ENCODE results near the gene PRMT2. TPM values are rescaled to one million over a fixed set of nuclear protein-coding genes. Genes with fewer than 3 reads are reported as not detected.

Gene PRMT2
- total and polyA plus RNA-seq, 2 donors (not counting 1 experiment from before 2014, with no cell fraction given), result 80.1 to 102 TPM

GRCh38 chr21:46600305-46600704 is 35.2 kb upstream of the PRMT2 start:
- WGBS (ENCODE audit: insufficient coverage), result 100% methylated on average over 3 of the region's 5 CpGs
- intact Hi-C loops (cut with micrococcal nuclease), result no loop called here
- POLR2A ChIA-PET, result no interaction called here

GRCh38 chr21:46600978-46601377 is 34.5 kb upstream of the PRMT2 start:
- TF ChIP-seq CTCF (IDR thresholded peaks at IDR 0.05) (no peak), EZH2 (IDR thresholded peaks at IDR 0.05; ENCODE audit: borderline replicate concordance, insufficient read depth, low read depth, low read length, poor library complexity, severe bottlenecking) (no peak)
- peaks cover 8% of the 10 kb centered on the region for H3K27me3 Mint-ChIP-seq
- Histone ChIP-seq H3K27me3 (replicated peaks in 1 of 4; ENCODE audit: control extremely low read depth in 1 of 4, control insufficient read depth in 3 of 4, insufficient read depth in 4 of 4, low read length in 3 of 4) (no peaks in the 10 kb centered on the region), H3K79me2 (ENCODE audit: control insufficient read depth, insufficient read depth, low read length) (no peaks in the 10 kb centered on the region), H3K36me3 (replicated peaks in 1 of 2; ENCODE audit: control extremely low read depth in 1 of 2, control insufficient read depth in 1 of 2, extremely low read depth in 1 of 2, insufficient read depth in 2 of 2, low read length in 1 of 2) (no peaks in the 10 kb centered on the region), H4K20me1 (ENCODE audit: control insufficient read depth, insufficient read depth, low read length, poor library complexity, severe bottlenecking) (no peaks in the 10 kb centered on the region), H2AFZ (ENCODE audit: insufficient read depth, low read depth, low read length, poor library complexity, severe bottlenecking) (no peak overlapping the region), H3K27ac (ENCODE audit: low read length in 2 of 2) (no peak overlapping the region), H3K4me2 (replicated peaks; ENCODE audit: low read depth, low read length, poor library complexity, severe bottlenecking) (no peak overlapping the region), H3K9me3 (ENCODE audit: control extremely low read depth in 1 of 3, control insufficient read depth in 2 of 3, insufficient read depth in 1 of 3, low read length in 2 of 3) (peaks cover 0 to 6% (median 0%) of the 10 kb centered on the region in 3 donors), H3K4me3 (ENCODE audit: control extremely low read depth in 1 of 5, extremely low read depth in 1 of 5, insufficient read depth in 1 of 5, low read depth in 2 of 5, low read length in 4 of 5) (no peak overlapping the region), H3K9ac (ENCODE audit: low read length) (no peak overlapping the region), H3K4me1 (ENCODE audit: control insufficient read depth in 2 of 2, insufficient read depth in 2 of 2, low read length in 2 of 2) (peaks cover 2 to 7% of the 10 kb centered on the region in 2 donors)
- ATAC-seq (ENCODE audit: low read depth) (no peak), DNase-seq (no peak)
- H3K9me3 Mint-ChIP-seq (ENCODE audit: insufficient read depth), result no peaks in the 10 kb centered on the region
- peaks cover 4% of the 10 kb centered on the region for H3K4me1 Mint-ChIP-seq
- ChIA-PET POLR2A (no interaction called here), CTCF (no interaction called here)
- intact Hi-C loops (cut with micrococcal nuclease), result no loop called here
- no peak overlapping the region for H3K4me3 Mint-ChIP-seq
- WGBS (ENCODE audit: insufficient coverage), result 77% methylated on average over 9 of the region's 9 CpGs
- H3K27ac Mint-ChIP-seq, result no peak overlapping the region

More at GRCh38 chr21:46600305-46600704, 35.2 kb upstream of the PRMT2 start:
- H3K9me3 Mint-ChIP-seq (ENCODE audit: insufficient read depth), result no peaks in the 10 kb centered on the region
- H3K36me3 ChIP-seq (replicated peaks in 1 of 2; ENCODE audit: control extremely low read depth in 1 of 2, control insufficient read depth in 1 of 2, extremely low read depth in 1 of 2, insufficient read depth in 2 of 2, low read length in 1 of 2), result no peaks in the 10 kb centered on the region
- CTCF ChIA-PET, result no interaction called here
- no peaks in the 10 kb centered on the region for H3K27me3 ChIP-seq (replicated peaks in 1 of 4; ENCODE audit: control extremely low read depth in 1 of 4, control insufficient read depth in 3 of 4, insufficient read depth in 4 of 4, low read length in 3 of 4)
- peaks cover 0 to 11% (median 0%) of the 10 kb centered on the region in 3 donors for H3K9me3 ChIP-seq (ENCODE audit: control extremely low read depth in 1 of 3, control insufficient read depth in 2 of 3, insufficient read depth in 1 of 3, low read length in 2 of 3)
- H3K27ac ChIP-seq (ENCODE audit: low read length in 2 of 2), result no peak overlapping the region
- no peak overlapping the region for H3K27ac Mint-ChIP-seq
- H3K79me2 ChIP-seq (ENCODE audit: control insufficient read depth, insufficient read depth, low read length), result no peaks in the 10 kb centered on the region
- no peak for TF ChIP-seq CTCF (IDR thresholded peaks at IDR 0.05)
- no peak for TF ChIP-seq EZH2 (IDR thresholded peaks at IDR 0.05; ENCODE audit: borderline replicate concordance, insufficient read depth, low read depth, low read length, poor library complexity, severe bottlenecking)
- H2AFZ ChIP-seq (ENCODE audit: insufficient read depth, low read depth, low read length, poor library complexity, severe bottlenecking), result no peak overlapping the region
- H3K9ac ChIP-seq (ENCODE audit: low read length), result no peak overlapping the region
- H3K4me3 ChIP-seq (ENCODE audit: control extremely low read depth in 1 of 5, extremely low read depth in 1 of 5, insufficient read depth in 1 of 5, low read depth in 2 of 5, low read length in 4 of 5), result no peak overlapping the region
- no peak overlapping the region for H3K4me2 ChIP-seq (replicated peaks; ENCODE audit: low read depth, low read length, poor library complexity, severe bottlenecking)
- no peaks in the 10 kb centered on the region for H4K20me1 ChIP-seq (ENCODE audit: control insufficient read depth, insufficient read depth, low read length, poor library complexity, severe bottlenecking)
- DNase-seq (no peak), ATAC-seq (ENCODE audit: low read depth) (no peak)
- H3K4me1 ChIP-seq (ENCODE audit: control insufficient read depth in 2 of 2, insufficient read depth in 2 of 2, low read length in 2 of 2), result peaks cover 0 to under 1% of the 10 kb centered on the region in 2 donors
- H3K27me3 Mint-ChIP-seq, result peaks cover 8% of the 10 kb centered on the region
- H3K4me3 Mint-ChIP-seq, result no peak overlapping the region
- H3K4me1 Mint-ChIP-seq, result peaks cover 2% of the 10 kb centered on the region

Measured in B cell (primary cell).